ENCODE data around the gene NUTM2A. TPM values are rescaled to one million over a fixed set of nuclear protein-coding genes. Genes with fewer than 3 reads are reported as not detected.
"Not testable (repeated sequence)": the region's sequence is repeated elsewhere in the genome, so short reads cannot be mapped to it uniquely, and the experiment has no call there.

NUTM2A gene
- total and polyA plus RNA-seq, 9 of the 15 experiments (the other 6 are each of a cell fraction or from before 2014, with no cell fraction given) = 0.07 to 2.8 (median 0.83) TPM; not detected in 2

GRCh38 chr10:87200924-87201323 is 24.3 kb upstream of the NUTM2A start:
- H3K27ac ChIP-seq (ENCODE audit: extremely low read depth, low read depth, low read length); H3K9me3 ChIP-seq (replicated peaks; ENCODE audit: control insufficient read depth, insufficient read depth, low read depth, low read length); POLR2A ChIA-PET; H3K9ac ChIP-seq (ENCODE audit: insufficient read depth in 1 of 2, low read depth in 2 of 2, low read length in 2 of 2); intact Hi-C loops (cut with micrococcal nuclease); H3K27me3 ChIP-seq (ENCODE audit: control insufficient read depth in 2 of 2, insufficient read depth in 2 of 2, low read length in 2 of 2); H3K36me3 ChIP-seq (ENCODE audit: control insufficient read depth, insufficient read depth, low read length); H3K4me3 ChIP-seq; H3K4me1 ChIP-seq (replicated peaks in 1 of 2; ENCODE audit: control insufficient read depth in 2 of 2, insufficient read depth in 2 of 2, low read length in 2 of 2); BruUV-seq (replicated peaks); H3K4me2 ChIP-seq (ENCODE audit: insufficient read depth, low read length); CTCF ChIA-PET (ENCODE audit: low intra/inter-chr PET ratio); H2AFZ ChIP-seq (ENCODE audit: low read depth, low read length); FAIRE-seq; in situ Hi-C loops (cut with MboI); ATAC-seq; H3K79me2 ChIP-seq (ENCODE audit: control insufficient read depth, insufficient read depth, low read length); H3K9me1 ChIP-seq (ENCODE audit: control insufficient read depth, insufficient read depth, low read length); H4K20me1 ChIP-seq (replicated peaks; ENCODE audit: control insufficient read depth, insufficient read depth, low read length): not testable (repeated sequence)
- DNase-seq (ENCODE audit: extremely low read depth in 1 of 4, low spot score in 3 of 4) = peak in 1 of 4 experiments; percentile 4
- 69% methylated on average over 6 of the region's 6 CpGs for WGBS (ENCODE audit: insufficient coverage, low coverage, missing lambda C conversion rate)
- peak; percentile 72 for TF ChIP-seq PKNOX1 (IDR thresholded peaks at IDR 0.05)

GRCh38 chr10:87204801-87205200 is 20.4 kb upstream of the NUTM2A start:
- H3K27me3 ChIP-seq (ENCODE audit: control insufficient read depth in 2 of 2, insufficient read depth in 2 of 2, low read length in 2 of 2); BruUV-seq (replicated peaks); H3K27ac ChIP-seq (ENCODE audit: extremely low read depth, low read depth, low read length); CTCF ChIA-PET (ENCODE audit: low intra/inter-chr PET ratio); H3K9me3 ChIP-seq (replicated peaks; ENCODE audit: control insufficient read depth, insufficient read depth, low read depth, low read length); in situ Hi-C loops (cut with MboI); H3K9me1 ChIP-seq (ENCODE audit: control insufficient read depth, insufficient read depth, low read length); H4K20me1 ChIP-seq (replicated peaks; ENCODE audit: control insufficient read depth, insufficient read depth, low read length); H3K79me2 ChIP-seq (ENCODE audit: control insufficient read depth, insufficient read depth, low read length); H3K4me1 ChIP-seq (replicated peaks in 1 of 2; ENCODE audit: control insufficient read depth in 2 of 2, insufficient read depth in 2 of 2, low read length in 2 of 2); DNase-seq (ENCODE audit: extremely low read depth in 1 of 4, low spot score in 3 of 4); H3K4me3 ChIP-seq; POLR2A ChIA-PET; H3K9ac ChIP-seq (ENCODE audit: insufficient read depth in 1 of 2, low read depth in 2 of 2, low read length in 2 of 2); H3K4me2 ChIP-seq (ENCODE audit: insufficient read depth, low read length); H3K36me3 ChIP-seq (ENCODE audit: control insufficient read depth, insufficient read depth, low read length); intact Hi-C loops (cut with micrococcal nuclease); H2AFZ ChIP-seq (ENCODE audit: low read depth, low read length); ATAC-seq: not testable (repeated sequence)
- FAIRE-seq = peak; percentile 67
- 100% methylated on average over 1 of the region's 4 CpGs for WGBS (ENCODE audit: insufficient coverage, low coverage, missing lambda C conversion rate)

- H3K4me2 ChIP-seq (ENCODE audit: insufficient read depth, low read length); H3K27me3 ChIP-seq (ENCODE audit: control insufficient read depth in 2 of 2, insufficient read depth in 2 of 2, low read length in 2 of 2); ATAC-seq; FAIRE-seq; DNase-seq (ENCODE audit: extremely low read depth in 1 of 4, low spot score in 3 of 4); H3K9me3 ChIP-seq (replicated peaks; ENCODE audit: control insufficient read depth, insufficient read depth, low read depth, low read length); H3K9ac ChIP-seq (ENCODE audit: insufficient read depth in 1 of 2, low read depth in 2 of 2, low read length in 2 of 2); CTCF ChIA-PET (ENCODE audit: low intra/inter-chr PET ratio); H4K20me1 ChIP-seq (replicated peaks; ENCODE audit: control insufficient read depth, insufficient read depth, low read length); BruUV-seq (replicated peaks); H3K27ac ChIP-seq (ENCODE audit: extremely low read depth, low read depth, low read length); POLR2A ChIA-PET; H3K4me3 ChIP-seq; in situ Hi-C loops (cut with MboI); H3K9me1 ChIP-seq (ENCODE audit: control insufficient read depth, insufficient read depth, low read length); intact Hi-C loops (cut with micrococcal nuclease); H2AFZ ChIP-seq (ENCODE audit: low read depth, low read length); H3K79me2 ChIP-seq (ENCODE audit: control insufficient read depth, insufficient read depth, low read length); H3K4me1 ChIP-seq (replicated peaks in 1 of 2; ENCODE audit: control insufficient read depth in 2 of 2, insufficient read depth in 2 of 2, low read length in 2 of 2); H3K36me3 ChIP-seq (ENCODE audit: control insufficient read depth, insufficient read depth, low read length): not testable (repeated sequence)
- WGBS (ENCODE audit: insufficient coverage, low coverage, missing lambda C conversion rate) = 85% methylated on average over 4 of the region's 4 CpGs
These were observed 18.3 kb upstream of the NUTM2A start for GRCh38 chr10:87206922-87207321.

GRCh38 chr10:87210309-87210708 is 14.9 kb upstream of the NUTM2A start:
- H3K27ac ChIP-seq (ENCODE audit: extremely low read depth, low read depth, low read length); CTCF ChIA-PET (ENCODE audit: low intra/inter-chr PET ratio); H3K27me3 ChIP-seq (ENCODE audit: control insufficient read depth in 2 of 2, insufficient read depth in 2 of 2, low read length in 2 of 2); H3K9me1 ChIP-seq (ENCODE audit: control insufficient read depth, insufficient read depth, low read length); intact Hi-C loops (cut with micrococcal nuclease); DNase-seq (ENCODE audit: extremely low read depth in 1 of 4, low spot score in 3 of 4); H2AFZ ChIP-seq (ENCODE audit: low read depth, low read length); H3K4me3 ChIP-seq; H3K36me3 ChIP-seq (ENCODE audit: control insufficient read depth, insufficient read depth, low read length); BruUV-seq (replicated peaks); in situ Hi-C loops (cut with MboI); H3K4me2 ChIP-seq (ENCODE audit: insufficient read depth, low read length); POLR2A ChIA-PET; H4K20me1 ChIP-seq (replicated peaks; ENCODE audit: control insufficient read depth, insufficient read depth, low read length); H3K79me2 ChIP-seq (ENCODE audit: control insufficient read depth, insufficient read depth, low read length); ATAC-seq; H3K9ac ChIP-seq (ENCODE audit: insufficient read depth in 1 of 2, low read depth in 2 of 2, low read length in 2 of 2); H3K4me1 ChIP-seq (replicated peaks in 1 of 2; ENCODE audit: control insufficient read depth in 2 of 2, insufficient read depth in 2 of 2, low read length in 2 of 2); H3K9me3 ChIP-seq (replicated peaks; ENCODE audit: control insufficient read depth, insufficient read depth, low read depth, low read length); FAIRE-seq: not testable (repeated sequence)
- 96% methylated on average over 3 of the region's 5 CpGs for WGBS (ENCODE audit: insufficient coverage, low coverage, missing lambda C conversion rate)

All from K562 (cell line).